NCI-H2029 treated with DMSO at 0.1 percent for 48 hours (cell line): Measurements from ENCODE around the gene PLA2R1.
A peak's percentile ranks its signal among the peaks of the same experiment; 100 is the strongest.

Source experiments
- DNase-seq: peaks from one replicate; lab custom pipeline; 2025; lab: John Stamatoyannopoulos, UW

The PLA2R1 gene

DNA sequence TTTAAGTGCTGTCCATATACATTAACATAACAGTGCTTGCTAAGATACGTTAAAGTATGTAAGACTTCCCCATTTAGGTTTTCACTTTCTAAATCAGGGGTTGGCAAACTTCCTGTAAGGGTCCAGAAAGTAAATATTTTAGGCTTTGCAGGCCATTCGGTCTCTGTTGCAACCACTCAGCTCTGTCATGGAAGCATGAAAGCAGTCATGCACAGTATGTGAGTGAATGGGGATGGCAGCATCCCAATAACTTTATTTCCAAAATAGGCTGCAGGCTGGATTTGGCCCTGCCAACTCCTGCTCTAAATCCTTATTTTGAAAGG, 128.7 kb downstream of the PLA2R1 start:
- no peak for DNase-seq

DNA sequence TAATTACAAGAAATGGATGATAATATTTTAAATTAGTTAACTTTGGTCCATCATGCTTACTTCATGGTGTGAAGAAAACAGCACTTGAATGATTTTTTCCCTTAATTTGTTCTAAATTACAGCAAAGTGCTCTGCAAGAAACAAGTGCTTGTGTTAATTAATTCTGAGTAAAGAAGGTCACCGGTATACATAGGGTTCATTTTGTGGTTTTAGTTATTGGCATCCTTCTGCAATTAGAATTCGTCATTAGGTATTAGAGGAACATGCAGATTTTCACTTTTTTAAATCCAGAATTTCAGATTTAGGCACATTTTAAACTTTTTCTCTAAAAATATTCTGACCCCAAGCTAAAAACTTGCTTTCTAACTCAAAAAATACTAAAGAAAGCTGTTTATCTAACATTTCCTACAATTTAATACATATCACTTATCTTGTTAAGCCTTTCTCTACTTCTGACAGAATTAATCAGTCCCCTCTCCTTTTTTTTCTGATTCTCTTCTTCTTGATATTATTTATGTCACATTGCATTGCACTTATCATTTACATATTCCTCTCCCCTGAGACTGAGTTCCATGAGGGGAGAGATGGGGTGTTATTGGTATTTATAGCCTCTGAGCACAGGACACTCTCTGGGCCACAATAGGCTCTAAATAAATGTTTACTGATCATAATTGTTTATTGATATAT, 129.2 kb downstream of the PLA2R1 start:
- no peak for DNase-seq

DNA sequence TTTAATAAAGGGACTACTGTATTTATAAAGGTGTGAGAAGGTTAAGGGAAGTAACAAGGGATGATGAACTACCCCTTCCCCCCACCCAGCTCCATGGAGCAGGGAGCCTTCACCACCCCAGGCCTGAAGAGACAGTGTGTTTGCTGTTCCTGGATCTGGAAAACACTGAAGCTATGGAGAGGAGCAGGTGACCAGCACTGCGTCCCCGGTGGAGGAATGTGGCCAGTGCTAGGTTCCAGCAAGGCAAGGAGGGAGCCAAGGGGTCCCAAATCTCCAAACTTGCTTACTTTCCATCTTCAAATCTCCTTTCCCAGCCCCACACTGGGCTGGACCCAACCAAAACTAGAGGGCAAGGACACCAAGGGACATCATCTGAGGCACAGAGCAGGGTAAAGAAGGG, 135.7 kb downstream of the PLA2R1 start:
- DNase-seq: no peak

DNA sequence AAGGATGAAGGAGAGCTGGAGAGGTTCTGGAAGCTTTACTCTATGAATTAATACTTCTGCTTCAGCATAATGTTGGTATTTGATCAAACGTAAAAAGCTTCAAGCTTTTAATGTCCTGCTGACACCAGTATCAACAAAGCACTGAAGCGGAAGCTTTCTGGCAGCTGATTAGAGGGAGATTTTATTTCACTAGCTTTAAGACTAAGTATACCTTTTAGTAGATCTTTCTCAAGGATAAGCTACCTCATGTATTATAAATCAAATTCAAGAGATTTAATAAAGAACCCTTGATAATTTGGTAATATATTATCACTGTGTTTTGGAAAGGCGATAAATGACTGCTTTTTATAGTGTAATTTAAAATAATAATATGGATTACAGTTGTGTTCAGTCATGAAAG, 136.4 kb downstream of the PLA2R1 start:
- no peak for DNase-seq

DNA sequence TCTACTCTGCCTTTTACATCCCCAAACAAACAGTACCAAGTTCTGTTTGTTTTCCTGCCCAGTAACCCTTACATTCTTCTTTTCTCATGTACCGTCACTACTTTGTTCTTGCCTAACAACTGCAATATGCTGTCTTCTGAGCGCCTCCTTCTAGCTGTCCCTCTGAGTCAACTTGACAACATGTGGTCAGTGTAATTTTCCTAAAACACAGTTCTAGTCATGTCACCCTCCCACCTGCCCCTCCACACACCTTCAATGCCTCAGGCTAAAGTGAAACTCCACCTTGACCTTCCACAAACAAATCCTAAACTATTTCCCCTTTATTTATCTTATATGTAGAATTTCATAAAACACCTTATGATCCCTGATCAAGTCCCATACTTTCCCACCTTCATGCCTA, 139.9 kb downstream of the PLA2R1 start:
- no peak for DNase-seq

DNA sequence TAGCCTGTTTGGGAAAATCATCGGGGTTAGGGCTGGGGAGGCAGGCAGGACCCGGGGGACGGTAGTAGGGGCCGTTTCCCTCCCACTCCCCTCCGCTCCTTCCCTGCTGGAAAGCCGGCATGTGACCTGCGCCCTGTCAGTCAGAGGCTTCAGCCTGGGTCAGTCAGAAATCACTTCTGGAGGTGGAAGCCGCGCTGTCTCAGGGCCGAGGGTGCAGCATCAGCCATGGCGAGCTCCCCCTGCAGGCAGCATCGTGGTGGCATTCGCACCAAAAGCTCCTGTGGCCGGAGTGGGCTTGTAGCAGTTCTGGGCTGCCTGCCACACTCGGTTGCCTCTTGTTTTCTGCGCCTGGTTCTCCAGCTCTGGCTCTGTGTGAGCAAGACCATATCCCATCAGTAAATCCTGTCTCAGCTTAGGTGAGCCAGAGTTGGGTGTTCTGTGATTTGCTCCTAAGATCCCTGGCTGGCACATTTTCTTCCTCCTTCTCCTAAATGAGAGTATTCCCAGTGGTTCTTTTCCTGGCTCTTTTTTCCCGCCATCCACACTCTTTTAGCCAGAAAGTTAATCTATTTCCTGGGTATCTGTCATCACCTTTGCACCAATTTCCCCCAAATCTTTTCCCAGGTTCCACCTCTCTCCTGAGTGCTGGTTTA, 140.5 kb downstream of the PLA2R1 start:
- DNase-seq: no peak

DNA sequence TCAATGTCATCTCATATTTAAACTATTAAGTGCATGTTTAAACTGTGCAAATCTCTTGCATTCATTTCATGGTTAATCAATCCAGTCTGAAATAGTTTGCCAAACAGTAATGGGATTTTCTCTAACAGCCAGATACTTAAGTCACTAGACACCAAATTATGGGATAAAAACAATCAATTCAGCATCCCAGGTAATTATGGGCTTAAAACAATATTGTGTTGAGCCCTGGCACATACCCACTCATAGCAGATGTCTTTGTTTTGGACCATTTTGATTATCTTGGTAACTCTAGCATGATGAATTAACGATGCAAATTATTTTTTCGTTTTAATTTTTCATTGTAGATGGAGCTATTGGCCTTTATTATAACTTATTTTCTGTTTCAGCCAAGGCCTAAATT, 145.9 kb downstream of the PLA2R1 start:
- DNase-seq: no peak

DNA sequence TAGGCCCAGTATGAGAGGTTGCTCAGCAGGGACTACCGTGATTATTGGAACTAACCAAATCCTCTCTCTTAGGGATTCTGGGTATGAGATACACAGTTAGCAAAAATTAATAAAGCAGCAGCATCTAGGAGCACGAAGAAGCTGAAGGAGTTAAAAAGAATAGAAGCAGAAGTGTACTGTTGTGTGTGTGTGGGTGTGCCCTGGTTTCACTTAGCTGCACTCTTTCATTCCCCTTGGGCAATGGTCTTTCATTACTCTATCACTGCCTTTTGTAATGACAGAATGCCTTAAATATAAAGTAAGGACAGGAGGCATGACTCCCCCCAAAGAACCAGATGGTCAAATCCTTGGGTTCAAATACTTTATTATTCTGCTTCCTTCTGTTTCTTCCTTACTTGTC, 148.5 kb downstream of the PLA2R1 start:
- DNase-seq: no peak

DNA sequence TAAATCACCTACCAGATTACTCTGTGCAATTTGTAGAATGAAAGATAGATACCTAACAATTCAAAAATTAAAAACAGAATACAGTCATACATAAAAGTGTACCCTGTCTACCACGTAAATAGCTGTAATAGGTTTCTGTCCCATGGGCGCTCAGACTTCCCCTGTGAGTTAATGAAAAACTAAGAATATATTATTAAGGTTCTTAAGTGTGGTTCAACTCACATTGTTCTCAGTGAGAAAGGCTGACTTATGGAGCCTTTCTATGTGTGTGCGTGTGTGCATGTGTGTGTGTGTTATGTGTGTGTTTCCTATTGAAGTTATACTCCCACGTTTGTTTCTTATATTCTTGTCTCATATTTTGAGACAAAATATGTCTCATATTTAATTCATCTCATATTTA, 149.8 kb downstream of the PLA2R1 start:
- DNase-seq: no peak

DNA sequence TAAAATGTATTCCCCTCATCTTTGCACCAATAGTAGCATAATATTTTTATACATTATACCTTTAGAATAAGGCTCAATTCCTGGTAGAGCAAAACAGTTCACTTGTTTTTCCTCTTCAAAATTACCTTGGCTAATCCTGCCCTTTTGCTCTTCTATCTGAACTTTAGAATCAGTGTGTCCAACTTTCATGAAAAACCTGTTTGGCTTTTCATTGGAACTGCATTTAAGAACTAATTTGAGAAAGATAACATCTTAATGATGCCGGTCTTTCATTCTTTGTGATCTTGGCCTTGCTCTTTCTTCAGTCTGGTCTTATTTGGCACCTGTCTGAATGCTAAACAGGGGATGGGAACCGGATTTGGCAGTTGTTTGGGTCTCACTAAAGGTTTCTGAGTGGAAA, 151.5 kb downstream of the PLA2R1 start:
- no peak for DNase-seq

DNA sequence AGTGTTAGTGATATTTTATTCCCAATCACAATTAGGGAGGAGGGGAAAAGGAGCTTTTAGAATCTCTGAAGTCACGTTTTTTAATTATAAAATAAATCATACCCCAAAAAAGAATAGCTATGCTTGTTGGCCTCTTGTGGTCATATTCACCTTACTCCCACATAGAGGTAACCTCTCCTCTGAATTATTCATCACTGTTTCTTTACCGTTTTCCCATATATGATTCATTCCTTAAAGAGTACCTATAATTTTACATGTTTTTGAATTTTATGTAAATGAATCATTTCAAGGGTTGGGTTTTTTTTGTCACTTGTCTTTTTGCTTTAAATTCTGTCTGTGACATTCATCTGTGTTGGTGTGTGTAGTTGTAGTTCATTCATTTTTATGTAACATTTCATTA, 153.8 kb downstream of the PLA2R1 start:
- no peak for DNase-seq

DNA sequence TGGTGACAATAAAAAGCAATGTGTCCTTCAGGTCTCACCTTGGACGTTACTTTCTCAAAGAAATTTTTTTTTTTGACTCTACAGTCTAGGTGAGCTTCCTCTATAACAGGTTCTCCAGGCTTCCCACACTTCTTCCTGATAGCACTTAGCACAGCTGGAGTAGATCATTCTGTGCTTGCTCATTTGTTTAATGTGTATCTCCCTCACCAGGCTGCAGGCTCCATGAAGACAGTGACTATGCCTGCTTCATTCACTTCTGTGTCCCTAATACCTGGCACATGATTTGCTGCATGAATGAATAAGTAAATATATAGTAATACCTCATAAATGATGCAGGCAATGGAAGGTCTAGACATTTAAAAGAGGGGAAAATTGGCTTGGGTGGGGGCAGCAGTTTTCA, 154.5 kb downstream of the PLA2R1 start:
- peak; percentile 17 for DNase-seq

DNA sequence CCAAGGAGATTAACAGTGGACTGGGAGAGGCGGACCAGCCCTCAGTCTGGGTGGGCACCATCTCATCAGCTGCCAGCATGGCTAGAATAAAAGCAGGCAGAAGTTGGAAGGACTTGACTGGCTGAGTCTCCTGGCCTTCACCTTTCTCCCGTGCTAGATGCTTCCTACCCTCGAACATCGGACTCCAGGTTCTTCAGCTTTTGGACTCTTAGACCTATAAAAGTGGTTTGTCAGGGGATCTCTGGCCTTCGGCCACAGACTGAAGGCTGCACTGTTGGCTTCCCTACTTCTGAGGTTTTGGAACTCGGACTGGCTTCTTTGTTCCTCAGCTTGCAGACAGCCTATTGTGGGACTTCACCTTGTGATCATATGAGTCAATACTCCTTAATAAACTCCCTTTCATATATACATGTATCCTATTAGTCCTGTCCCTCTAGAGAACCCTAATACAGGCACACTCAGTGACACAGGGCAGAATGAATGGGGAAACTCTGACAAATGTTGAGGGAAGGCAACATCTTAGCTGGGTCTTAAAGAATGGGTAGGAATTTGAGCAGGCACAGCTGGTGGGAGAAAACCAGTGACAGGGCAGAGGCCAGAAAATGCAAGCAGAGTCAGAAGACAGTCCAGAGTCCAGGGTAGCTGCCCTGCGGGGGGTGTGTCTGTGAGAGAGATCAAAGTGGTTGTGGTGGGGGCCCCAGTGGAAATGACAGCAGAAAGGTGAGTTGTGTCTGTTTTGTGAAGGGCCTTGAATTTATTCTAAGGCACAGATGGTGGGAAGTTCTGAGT, 156.3 kb downstream of the PLA2R1 start:
- DNase-seq: no peak

DNA sequence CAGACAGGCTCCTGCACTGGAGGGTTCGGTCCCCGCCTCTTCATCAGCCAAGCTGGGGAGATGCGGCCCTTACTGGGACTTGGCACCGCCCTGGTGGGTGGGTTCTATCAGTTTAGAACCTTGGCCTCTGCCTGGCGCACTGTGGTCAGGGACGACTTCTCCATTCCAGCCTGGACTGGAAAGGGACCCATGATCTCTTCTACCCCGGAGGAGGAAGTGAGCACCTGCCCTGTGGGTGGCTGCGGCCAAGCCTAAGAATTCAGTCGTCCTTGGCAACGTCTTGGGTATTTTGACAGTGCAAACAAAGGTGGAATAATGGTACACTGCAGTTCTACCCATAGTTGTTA, 157.5 kb downstream of the PLA2R1 start:
- DNase-seq: no peak

DNA sequence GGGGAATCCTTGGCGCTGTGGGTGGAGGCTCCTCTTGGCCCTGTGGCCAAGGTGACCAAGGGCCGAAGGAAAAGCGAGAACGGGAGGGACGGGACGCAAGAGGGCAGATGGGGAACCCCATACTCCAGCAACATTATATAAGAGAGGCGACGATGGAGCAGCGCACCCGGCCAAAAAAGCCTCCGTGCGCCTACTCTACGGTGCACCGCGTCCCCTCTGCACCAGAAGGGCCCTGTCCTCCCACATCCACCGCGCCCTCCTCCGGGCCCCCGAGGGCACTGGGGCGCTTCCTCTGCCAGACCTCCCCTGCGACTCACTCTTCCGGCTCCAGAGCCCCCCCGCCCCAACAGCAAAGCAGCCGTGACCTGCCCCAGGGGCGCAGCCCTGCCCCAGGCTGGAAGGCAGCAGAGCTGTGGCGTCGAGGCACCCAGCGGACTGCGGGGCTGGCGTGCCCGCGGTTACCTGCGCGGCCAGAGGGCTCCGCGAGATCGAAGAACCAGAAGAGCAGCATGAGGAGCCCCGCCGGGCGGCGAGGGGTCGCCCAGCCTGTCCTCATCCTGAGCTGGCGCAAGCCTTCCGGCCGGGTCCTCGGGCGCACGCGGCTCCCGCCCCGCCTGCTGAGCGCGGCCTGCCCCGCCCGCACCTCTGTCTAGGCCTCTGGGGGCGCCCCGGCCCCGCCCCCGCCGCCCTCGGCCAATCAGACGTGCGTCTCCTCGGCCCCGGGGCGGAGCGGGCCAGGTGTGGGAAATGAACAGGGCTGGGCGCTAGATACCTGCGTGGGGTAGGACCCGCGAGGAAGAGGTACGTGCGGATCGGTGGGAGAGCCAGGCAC, 158.1 kb downstream of the PLA2R1 start, which contains the start of gene LY75:
Gene LY75, minus strand, starts transcription at position 630 of the 832 bp plus-strand sequence.
- DNase-seq: peak; percentile 37

DNA sequence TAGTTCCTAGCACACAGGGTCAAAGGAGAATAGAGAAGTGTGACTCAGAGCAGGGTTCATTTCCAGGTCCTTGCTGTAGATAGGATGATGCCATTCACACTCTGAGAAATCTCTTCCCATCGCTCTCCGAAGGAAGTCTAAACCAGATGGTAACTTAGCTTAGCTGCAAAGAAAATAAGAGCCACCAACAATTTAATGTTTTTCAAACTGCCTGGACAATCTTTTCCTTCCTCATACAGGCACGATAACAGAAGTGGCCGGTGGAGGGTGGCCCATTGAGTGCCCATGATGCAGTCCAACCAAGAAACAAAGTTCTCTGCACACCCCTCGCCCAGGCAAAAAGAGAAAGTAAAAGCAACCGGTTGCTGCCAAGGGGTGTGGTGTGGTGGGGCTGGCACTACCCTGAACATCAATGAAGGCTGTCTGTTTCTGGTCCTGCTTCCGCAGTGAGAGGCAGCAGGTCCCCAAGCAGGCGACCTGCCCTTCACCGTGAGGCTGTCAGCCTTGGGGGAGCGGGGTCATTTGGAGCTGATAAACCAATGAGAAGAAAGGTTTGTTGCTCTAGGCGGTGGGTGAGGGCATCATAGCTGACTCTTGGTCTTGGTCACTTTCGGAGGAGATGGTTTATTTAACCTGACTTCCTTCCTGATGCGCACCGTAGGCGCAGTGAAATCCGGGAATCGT, 158.8 kb downstream of the PLA2R1 start:
- DNase-seq: no peak

DNA sequence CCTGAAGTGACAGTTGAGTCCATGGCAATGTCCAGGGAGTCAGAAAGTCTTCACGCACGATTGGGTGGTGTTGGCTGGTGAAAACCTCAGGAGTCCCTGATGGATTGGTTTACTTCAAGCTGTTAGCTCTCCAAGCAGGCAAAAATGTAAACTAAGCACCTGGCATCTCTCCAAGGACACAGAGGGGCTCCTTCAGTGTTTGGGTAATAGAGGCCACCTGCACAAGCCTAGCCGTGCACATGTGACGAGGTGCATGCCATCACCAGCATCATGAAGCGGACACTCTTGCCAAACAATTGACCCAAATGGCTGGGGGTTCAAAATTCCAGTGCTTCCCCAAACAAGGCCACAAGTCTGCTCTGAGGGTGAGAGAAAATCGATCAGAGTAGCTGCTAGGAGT, 159.7 kb downstream of the PLA2R1 start:
- DNase-seq: no peak

DNA sequence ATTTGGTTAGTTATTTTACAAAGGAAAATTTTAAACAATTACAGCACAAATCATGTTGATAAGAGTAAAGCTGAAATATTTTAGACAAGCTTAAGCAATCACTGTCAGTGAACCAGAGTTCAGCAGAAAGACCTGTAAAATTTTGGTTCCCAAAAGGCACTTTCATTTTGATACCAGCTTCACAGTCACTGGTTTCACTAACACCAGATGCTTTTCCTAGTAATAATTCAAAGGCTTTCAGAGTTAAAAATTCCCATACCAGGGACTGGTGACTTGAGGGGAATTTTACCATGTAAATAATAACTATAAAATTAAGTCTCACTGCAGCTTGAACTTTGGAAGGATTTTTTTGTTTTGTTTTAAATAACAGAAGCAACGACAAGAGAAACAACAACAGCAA, 162.1 kb downstream of the PLA2R1 start:
- DNase-seq: no peak

DNA sequence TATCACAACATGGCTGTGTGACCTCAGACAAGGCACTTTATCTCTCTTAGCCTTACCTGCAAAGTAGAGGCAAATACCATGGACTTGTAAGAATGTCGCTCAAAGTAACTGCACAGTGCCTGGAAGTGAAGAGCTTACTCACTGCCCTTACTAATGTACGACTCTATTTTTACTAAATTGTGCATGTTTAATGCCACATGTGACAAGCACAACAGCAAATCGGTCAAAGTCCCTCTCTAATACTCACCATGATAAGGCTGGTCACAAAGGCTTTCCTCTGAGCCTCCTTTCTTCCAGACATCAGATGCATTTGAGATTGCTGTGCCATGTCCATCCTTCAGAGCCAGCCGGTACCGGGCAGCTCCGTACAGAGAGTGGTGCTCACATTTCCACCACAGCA, 164.0 kb downstream of the PLA2R1 start:
- DNase-seq: no peak

DNA sequence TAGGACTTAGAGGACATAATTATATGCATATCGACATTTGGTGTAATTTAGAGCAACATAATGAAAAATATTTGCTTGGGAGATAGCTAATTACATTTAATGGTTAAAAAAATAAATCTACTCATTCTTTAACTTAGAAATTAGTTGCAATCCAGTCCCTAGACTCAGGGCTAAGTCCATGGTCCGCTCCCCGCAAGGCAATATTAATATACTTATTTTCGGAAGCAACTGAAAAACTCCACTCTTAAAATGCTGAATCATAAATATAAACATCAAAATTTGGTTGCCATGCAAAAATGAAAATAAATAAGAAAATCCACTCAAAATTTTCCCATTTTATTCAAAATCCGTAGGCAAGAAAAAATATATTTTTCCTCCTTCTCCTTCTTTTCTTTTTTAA, 164.7 kb downstream of the PLA2R1 start:
- DNase-seq: no peak

DNA sequence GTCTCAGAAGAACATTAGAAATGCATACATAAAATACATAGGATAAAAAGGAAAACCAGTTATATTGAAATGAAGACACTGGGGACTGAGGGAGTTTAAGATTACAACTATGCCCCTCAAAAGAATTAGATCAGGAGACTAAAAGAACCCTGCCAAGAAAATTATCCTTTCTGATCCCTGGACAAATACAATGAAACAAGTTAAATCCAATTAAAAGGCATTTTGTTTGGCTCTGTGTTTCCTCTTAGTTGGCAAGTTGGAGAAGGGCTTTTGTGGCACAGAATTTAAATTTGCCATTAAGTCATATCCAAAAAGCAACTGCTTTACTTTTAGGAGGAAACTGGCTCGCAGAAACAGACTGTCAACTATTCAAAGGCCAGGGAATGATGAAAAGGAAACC, 165.3 kb downstream of the PLA2R1 start:
- no peak for DNase-seq
